ENCODE data around the gene CCDC167.

CCDC167 gene

GRCh38 chr6:37499433-37500293 lies at the start of gene CCDC167:
TSS of gene CCDC167 (minus strand) at chr6:37499893. CDS start at chr6:37499863, 30 bp downstream.
- peak; percentile 99 for DNase-seq

GRCh38 chr6:37549154-37549553 lies 49.5 kb upstream of the CCDC167 start:
- no peak for DNase-seq

GRCh38 chr6:37548067-37548674 lies 48.5 kb upstream of the CCDC167 start:
- DNase-seq = no peak

GRCh38 chr6:37547564-37548061 lies 47.9 kb upstream of the CCDC167 start:
- peak; percentile 7 for DNase-seq

- no peak for DNase-seq
These were observed 46.6 kb upstream of the CCDC167 start for GRCh38 chr6:37546141-37546871.

- no peak for DNase-seq
These were observed 44.8 kb upstream of the CCDC167 start for GRCh38 chr6:37544530-37544929.

GRCh38 chr6:37543361-37543760 lies 43.7 kb upstream of the CCDC167 start:
- DNase-seq = no peak

GRCh38 chr6:37541346-37541745 lies 41.7 kb upstream of the CCDC167 start:
- no peak for DNase-seq

GRCh38 chr6:37540390-37540789 lies 40.7 kb upstream of the CCDC167 start:
- DNase-seq = no peak

- DNase-seq = no peak
These were observed 40.3 kb upstream of the CCDC167 start for GRCh38 chr6:37540029-37540352.

- DNase-seq = no peak
These were observed 39.7 kb upstream of the CCDC167 start for GRCh38 chr6:37539171-37540028.

- no peak for DNase-seq
These were observed 38.4 kb upstream of the CCDC167 start for GRCh38 chr6:37538107-37538506.

- no peak for DNase-seq
These were observed 37.9 kb upstream of the CCDC167 start for GRCh38 chr6:37537548-37537947.

- DNase-seq = peak; percentile 4
These were observed 36.9 kb upstream of the CCDC167 start for GRCh38 chr6:37536491-37537190.

- peak; percentile 24 for DNase-seq
These were observed 36.2 kb upstream of the CCDC167 start for GRCh38 chr6:37535759-37536490.

GRCh38 chr6:37535428-37535758 lies 35.7 kb upstream of the CCDC167 start:
- DNase-seq = no peak

GRCh38 chr6:37534893-37535292 lies 35.2 kb upstream of the CCDC167 start:
- DNase-seq = no peak

GRCh38 chr6:37532122-37532521 lies 32.4 kb upstream of the CCDC167 start:
- DNase-seq = no peak

GRCh38 chr6:37531437-37532036 lies 31.8 kb upstream of the CCDC167 start:
- no peak for DNase-seq

- DNase-seq = no peak
These were observed 31.3 kb upstream of the CCDC167 start for GRCh38 chr6:37531026-37531425.

- DNase-seq = no peak
These were observed 30.6 kb upstream of the CCDC167 start for GRCh38 chr6:37530297-37530696.
